GM12878 (cell line): ENCODE data around the gene CCND2. TPM values are rescaled to one million over a fixed set of nuclear protein-coding genes. Genes with fewer than 3 reads are reported as not detected.
A peak's percentile ranks its signal among the peaks of the same experiment; 100 is the strongest.

ENCODE experiments used
- CBFB ChIP-seq: IDR thresholded peaks from 2 replicates; pipeline ENCODE4 v1.6.1; 2016; ENCODE audit warnings: antibody characterized with exemption, low read depth
- CBX3 ChIP-seq: fragments of 200-600 bp; sonication (generic); IDR thresholded peaks from 2 replicates; pipeline ENCODE4 v1.6.1; 2016; ENCODE audit warnings: low read depth, borderline replicate concordance
- CBX5 ChIP-seq: sonication (generic); IDR thresholded peaks from 2 replicates; pipeline ENCODE4 v1.6.1; 2016; ENCODE audit warnings: low read depth, moderate library complexity, mild to moderate bottlenecking, inconsistent platforms
- CREM ChIP-seq: IDR thresholded peaks from 2 replicates; pipeline ENCODE4 v1.6.1; 2014; ENCODE audit warnings: antibody characterized with exemption, low read depth
- HCFC1 ChIP-seq: fragments of 150-350 bp; IDR thresholded peaks from 2 replicates; pipeline ENCODE4 v1.6.1; 2014; ENCODE audit warnings: low read length
- IKZF1 ChIP-seq: fragments of 450-650 bp; conservative IDR thresholded peaks from 2 replicates; pipeline ENCODE4 v1.6.1; 2017; ENCODE audit warnings: antibody characterized with exemption, mild to moderate bottlenecking
- IRF4 ChIP-seq: IDR thresholded peaks from 2 replicates; pipeline ENCODE4 v1.6.1; 2011; ENCODE audit warnings: low read depth, low read length
- KDM1A ChIP-seq: fragments of 200-600 bp; sonication (generic); IDR thresholded peaks from 2 replicates; pipeline ENCODE4 v1.6.1; 2016; ENCODE audit warnings: borderline replicate concordance
- KLF5 ChIP-seq: fragments of 450-650 bp; IDR thresholded peaks from 2 replicates; pipeline ENCODE4 v1.6.1; 2014; ENCODE audit warnings: mild to moderate bottlenecking; ENCODE audit not compliant: partially characterized antibody
- NR2C2 ChIP-seq: IDR thresholded peaks from 2 replicates; pipeline ENCODE4 v1.6.1; 2011; ENCODE audit warnings: borderline replicate concordance, low read depth; ENCODE audit not compliant: control insufficient read depth, insufficient read length
- PKNOX1 ChIP-seq: fragments of 450-650 bp; IDR thresholded peaks from 2 replicates; pipeline ENCODE4 v1.6.1; 2016; ENCODE audit warnings: mild to moderate bottlenecking
- RB1 ChIP-seq: fragments of 450-650 bp; formaldehyde crosslinking; IDR thresholded peaks from 2 replicates; pipeline ENCODE4 v1.6.1; 2017; ENCODE audit warnings: mild to moderate bottlenecking, borderline replicate concordance
- RBBP5 ChIP-seq: fragments of 200-600 bp; sonication (generic); conservative IDR thresholded peaks from 2 replicates; pipeline ENCODE4 v1.6.1; 2016
- SIN3A ChIP-seq: IDR thresholded peaks from 2 replicates; pipeline ENCODE4 v1.6.1; 2012; ENCODE audit warnings: low read depth, low read length, improper control_type of control experiment
- SKIL ChIP-seq: fragments of 450-650 bp; IDR thresholded peaks from 2 replicates; pipeline ENCODE4 v1.6.1; 2017; ENCODE audit warnings: mild to moderate bottlenecking, low read depth, inconsistent platforms; ENCODE audit not compliant: poor library complexity, severe bottlenecking
- SMAD5 ChIP-seq: IDR thresholded peaks from 2 replicates; pipeline ENCODE4 v1.6.1; 2016; ENCODE audit warnings: antibody characterized with exemption, low read depth
- SMARCA5 ChIP-seq: fragments of 450-650 bp; IDR thresholded peaks from 2 replicates; pipeline ENCODE4 v1.6.1; 2017; ENCODE audit warnings: mild to moderate bottlenecking
- SMC3 ChIP-seq: IDR thresholded peaks from 2 replicates; pipeline ENCODE4 v1.6.1; 2011; ENCODE audit warnings: low read length, improper control_type of control experiment, borderline replicate concordance
- SP1 ChIP-seq: IDR thresholded peaks from one replicate; pipeline ENCODE4 v1.6.1; 2011; ENCODE audit warnings: low read depth, low read length
- STAT3 ChIP-seq: IDR thresholded peaks from 2 replicates; pipeline ENCODE4 v1.6.1; 2011; ENCODE audit warnings: low read depth, low read length, improper control_type of control experiment
- TAF1 ChIP-seq: IDR thresholded peaks from 2 replicates; pipeline ENCODE4 v1.6.1; 2011; ENCODE audit warnings: mild to moderate bottlenecking, low read depth, low read length, borderline replicate concordance
- TBL1XR1 ChIP-seq: IDR thresholded peaks from 2 replicates; pipeline ENCODE4 v1.6.1; 2012; ENCODE audit warnings: low read depth, low read length, improper control_type of control experiment
- YY1 ChIP-seq: IDR thresholded peaks from 2 replicates; pipeline ENCODE4 v1.6.1; 2011; ENCODE audit warnings: low read depth, mild to moderate bottlenecking, low read length
- ZNF274 ChIP-seq: IDR thresholded peaks from one replicate; pipeline ENCODE4 v1.8.0; 2011; ENCODE audit not compliant: insufficient read length, insufficient read depth
- ZNF384 ChIP-seq: IDR thresholded peaks from 2 replicates; pipeline ENCODE4 v1.6.1; 2012; ENCODE audit warnings: low read depth, mild to moderate bottlenecking, low read length, improper control_type of control experiment, borderline replicate concordance
- polyA plus RNA-seq, 11 experiments: library from polyadenylated mRNA; depleted of rRNA in 4 of 11; unstranded in 6 of 11; stranded (reverse) in 5 of 11; fragments of >200 nt; fragmentation: Nextera tagmentation in 4 of 11; fragmentation: Illumina TruSeq in 1 of 11; extraction: Ambion mirVana in 4 of 11; extraction: Trizol in 1 of 11; gene quantifications; 1 replicate in 1 of 11; 2 replicates in 10 of 11; pipeline versions ENCODE4 v1.2.1 to v1.2.3, GENCODE V29; 2011 to 2016; ENCODE audit warnings: inconsistent platforms in 2 of 11, missing spikeins in 2 of 11, low read depth in 1 of 11
- total RNA-seq, 4 experiments: library from RNA; depleted of rRNA in 3 of 4; stranded (reverse); fragments of >200 nt in 3 of 4; fragmentation: Illumina TruSeq in 1 of 4; extraction: Trizol in 1 of 4; gene quantifications; 2 replicates each; pipeline versions ENCODE4 v1.2.1 to v1.2.3, GENCODE V29; 2013 to 2021
- TF ChIP-seq, protein P1 (sequence below): fragments of 450-650 bp; IDR thresholded peaks from 2 replicates; pipeline ENCODE4 v1.6.1; 2016; ENCODE audit warnings: mild to moderate bottlenecking
- TF ChIP-seq, protein P2 (sequence below): IDR thresholded peaks from 2 replicates; pipeline ENCODE4 v1.6.1; 2011; ENCODE audit warnings: borderline replicate concordance, low read depth, mild to moderate bottlenecking, moderate library complexity, mixed read lengths, low read length; ENCODE audit not compliant: insufficient read depth; ENCODE audit errors: extremely low read length
- TF ChIP-seq, protein P3 (sequence below): IDR thresholded peaks from 2 replicates; pipeline ENCODE4 v1.6.1; 2012; ENCODE audit warnings: low read depth, low read length, improper control_type of control experiment

CCND2 gene
- total and polyA plus RNA-seq, 10 of the 15 experiments (the other 5 are each of a cell fraction or from before 2014, with no cell fraction given), result 30.1 to 263 (median 152) TPM

DNA sequence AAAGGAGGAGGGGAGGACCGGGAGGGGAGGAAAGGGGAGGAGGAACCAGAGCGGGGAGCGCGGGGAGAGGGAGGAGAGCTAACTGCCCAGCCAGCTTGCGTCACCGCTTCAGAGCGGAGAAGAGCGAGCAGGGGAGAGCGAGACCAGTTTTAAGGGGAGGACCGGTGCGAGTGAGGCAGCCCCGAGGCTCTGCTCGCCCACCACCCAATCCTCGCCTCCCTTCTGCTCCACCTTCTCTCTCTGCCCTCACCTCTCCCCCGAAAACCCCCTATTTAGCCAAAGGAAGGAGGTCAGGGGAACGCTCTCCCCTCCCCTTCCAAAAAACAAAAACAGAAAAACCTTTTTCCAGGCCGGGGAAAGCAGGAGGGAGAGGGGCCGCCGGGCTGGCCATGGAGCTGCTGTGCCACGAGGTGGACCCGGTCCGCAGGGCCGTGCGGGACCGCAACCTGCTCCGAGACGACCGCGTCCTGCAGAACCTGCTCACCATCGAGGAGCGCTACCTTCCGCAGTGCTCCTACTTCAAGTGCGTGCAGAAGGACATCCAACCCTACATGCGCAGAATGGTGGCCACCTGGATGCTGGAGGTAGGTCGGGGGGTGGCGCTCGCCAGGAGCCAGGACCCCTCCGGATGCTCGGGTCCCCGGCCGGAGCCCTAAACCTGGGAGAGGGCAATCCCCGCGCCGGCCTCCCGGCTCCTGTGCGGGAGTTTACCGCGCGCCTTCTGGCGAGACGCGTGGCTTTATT lies at the start of gene CCND2 (continued):
- TF ChIP-seq PKNOX1, result no peak
- TF ChIP-seq SP1, result peak; percentile 44
- TF ChIP-seq RBBP5, result no peak
- peak; percentile 50; the same call in 1 of the 2 replicates for TF ChIP-seq CREM
- TF ChIP-seq TBL1XR1, result no peak
- 0 out of 2 replicates have a peak, but pooled peaks have one; percentile 19 for TF ChIP-seq YY1
- peak; percentile 50; the same call in 1 of the 2 replicates for TF ChIP-seq SIN3A
- TF ChIP-seq KLF5, result peak; percentile 21
- TF ChIP-seq CBX5, result no peak
- TF ChIP-seq CBX3, result no peak
- no peak for TF ChIP-seq NR2C2
- TF ChIP-seq SKIL, result no peak
- TF ChIP-seq KDM1A, result no peak
- TF ChIP-seq STAT3, result no peak
- TF ChIP-seq HCFC1, result no peak
- TF ChIP-seq ZNF274, result no peak
- no peak for TF ChIP-seq RB1
- TF ChIP-seq SMAD5, result peak; percentile 91
- peak; percentile 86 for TF ChIP-seq TAF1
- TF ChIP-seq, protein P1, sequence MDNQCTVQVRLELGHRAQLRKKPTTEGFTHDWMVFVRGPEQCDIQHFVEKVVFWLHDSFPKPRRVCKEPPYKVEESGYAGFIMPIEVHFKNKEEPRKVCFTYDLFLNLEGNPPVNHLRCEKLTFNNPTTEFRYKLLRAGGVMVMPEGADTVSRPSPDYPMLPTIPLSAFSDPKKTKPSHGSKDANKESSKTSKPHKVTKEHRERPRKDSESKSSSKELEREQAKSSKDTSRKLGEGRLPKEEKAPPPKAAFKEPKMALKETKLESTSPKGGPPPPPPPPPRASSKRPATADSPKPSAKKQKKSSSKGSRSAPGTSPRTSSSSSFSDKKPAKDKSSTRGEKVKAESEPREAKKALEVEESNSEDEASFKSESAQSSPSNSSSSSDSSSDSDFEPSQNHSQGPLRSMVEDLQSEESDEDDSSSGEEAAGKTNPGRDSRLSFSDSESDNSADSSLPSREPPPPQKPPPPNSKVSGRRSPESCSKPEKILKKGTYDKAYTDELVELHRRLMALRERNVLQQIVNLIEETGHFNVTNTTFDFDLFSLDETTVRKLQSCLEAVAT, result peak; percentile 92
- no peak for TF ChIP-seq ZNF384
- TF ChIP-seq, protein P2, sequence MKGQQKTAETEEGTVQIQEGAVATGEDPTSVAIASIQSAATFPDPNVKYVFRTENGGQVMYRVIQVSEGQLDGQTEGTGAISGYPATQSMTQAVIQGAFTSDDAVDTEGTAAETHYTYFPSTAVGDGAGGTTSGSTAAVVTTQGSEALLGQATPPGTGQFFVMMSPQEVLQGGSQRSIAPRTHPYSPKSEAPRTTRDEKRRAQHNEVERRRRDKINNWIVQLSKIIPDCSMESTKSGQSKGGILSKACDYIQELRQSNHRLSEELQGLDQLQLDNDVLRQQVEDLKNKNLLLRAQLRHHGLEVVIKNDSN, result no peak
- peak; percentile 55; the same call in 1 of the 2 replicates for TF ChIP-seq SMARCA5
- TF ChIP-seq SMC3, result no peak
- TF ChIP-seq IRF4, result no peak
- TF ChIP-seq IKZF1, result peak; percentile 51
- TF ChIP-seq, protein P3, sequence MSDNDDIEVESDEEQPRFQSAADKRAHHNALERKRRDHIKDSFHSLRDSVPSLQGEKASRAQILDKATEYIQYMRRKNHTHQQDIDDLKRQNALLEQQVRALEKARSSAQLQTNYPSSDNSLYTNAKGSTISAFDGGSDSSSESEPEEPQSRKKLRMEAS, result no peak
- peak; percentile 72 for TF ChIP-seq CBFB
